ENCODE data around the gene ADIRF.

DNA sequence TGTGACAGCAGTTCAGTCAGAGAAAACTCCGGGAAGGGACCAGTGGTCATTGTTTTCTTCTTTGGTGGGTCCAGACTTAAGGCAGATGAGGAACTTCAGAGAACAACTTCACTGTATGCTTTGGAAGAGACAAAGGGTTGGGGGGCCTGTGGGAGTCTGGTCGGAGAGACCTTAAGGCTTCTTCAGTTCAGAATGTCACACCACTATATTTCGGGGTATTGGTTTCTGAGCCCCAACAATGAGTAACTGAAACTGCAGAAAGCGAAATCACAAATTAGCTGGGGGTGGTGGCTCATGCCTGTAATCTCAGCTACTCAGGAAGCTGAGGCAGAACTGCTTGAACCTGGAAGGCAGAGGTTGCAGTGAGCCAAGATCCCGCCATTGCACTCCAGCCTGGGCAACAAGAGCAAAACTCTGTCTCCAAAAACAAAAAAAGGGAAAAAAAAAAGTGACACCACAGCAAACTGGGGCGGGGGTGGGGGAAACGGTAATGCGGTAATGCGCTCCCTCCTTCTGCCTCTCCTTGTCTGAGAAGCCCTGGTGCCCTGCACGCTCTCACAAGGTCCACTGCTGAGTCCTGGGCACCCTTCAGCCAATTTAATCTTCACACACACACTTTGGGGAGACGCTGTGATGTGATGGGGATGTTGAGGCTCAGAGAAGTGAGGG lies 2.2 kb upstream of the ADIRF start:
- TF ChIP-seq CTCF (conservative IDR thresholded peaks at IDR 0.05; ENCODE audit: low read length) (no peak), EZH2phosphoT487 (IDR thresholded peaks at IDR 0.05; ENCODE audit: borderline replicate concordance, low read depth, low read length) (no peak)
